Measurements from ENCODE around the gene RBBP6.
"Not testable (repeated sequence)": the region's sequence is repeated elsewhere in the genome, so short reads cannot be mapped to it uniquely, and the experiment has no call there.

Gene RBBP6

DNA sequence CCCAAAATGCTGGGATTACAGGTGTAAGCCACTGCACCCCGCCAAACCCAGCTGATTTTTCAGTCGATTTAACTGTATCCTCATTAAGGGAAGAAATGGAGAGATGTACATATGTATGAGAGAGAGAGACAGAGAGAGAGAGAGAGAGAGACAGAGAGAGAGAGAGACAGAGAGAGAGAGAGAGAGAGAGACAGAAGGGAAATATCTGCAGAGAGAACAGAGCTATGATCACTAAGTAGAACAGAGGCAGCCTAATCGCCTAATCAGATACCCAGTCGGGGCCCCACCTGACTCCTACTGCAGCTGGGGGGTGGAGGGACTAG lies 70.0 kb downstream of the RBBP6 start:
- Histone ChIP-seq H3K9me3 (replicated peaks in 1 of 11) (peaks cover 0 to 6% (median 2%) of the 10 kb centered on the region in 11 experiments; a peak in 11 of 22 replicates), H3K27ac (no peak overlapping the region), H3K4me2 (no peak overlapping the region), H3K36me3 (no peaks in the 10 kb centered on the region), H3K27me3 (peaks cover 18 to 39% (median 32%) of the 10 kb centered on the region in 11 experiments), H4K20me1 (no peaks in the 10 kb centered on the region; a peak in 1 of 22 replicates), H3K4me3 (no peak overlapping the region), H3K9ac (no peak overlapping the region), H3K4me1 (peaks cover 0 to 4% (median 0%) of the 10 kb centered on the region in 10 experiments; a peak in 4 of 20 replicates)
- TF ChIP-seq Cebpa-rat (IDR thresholded peaks at IDR 0.05) = no peak

DNA sequence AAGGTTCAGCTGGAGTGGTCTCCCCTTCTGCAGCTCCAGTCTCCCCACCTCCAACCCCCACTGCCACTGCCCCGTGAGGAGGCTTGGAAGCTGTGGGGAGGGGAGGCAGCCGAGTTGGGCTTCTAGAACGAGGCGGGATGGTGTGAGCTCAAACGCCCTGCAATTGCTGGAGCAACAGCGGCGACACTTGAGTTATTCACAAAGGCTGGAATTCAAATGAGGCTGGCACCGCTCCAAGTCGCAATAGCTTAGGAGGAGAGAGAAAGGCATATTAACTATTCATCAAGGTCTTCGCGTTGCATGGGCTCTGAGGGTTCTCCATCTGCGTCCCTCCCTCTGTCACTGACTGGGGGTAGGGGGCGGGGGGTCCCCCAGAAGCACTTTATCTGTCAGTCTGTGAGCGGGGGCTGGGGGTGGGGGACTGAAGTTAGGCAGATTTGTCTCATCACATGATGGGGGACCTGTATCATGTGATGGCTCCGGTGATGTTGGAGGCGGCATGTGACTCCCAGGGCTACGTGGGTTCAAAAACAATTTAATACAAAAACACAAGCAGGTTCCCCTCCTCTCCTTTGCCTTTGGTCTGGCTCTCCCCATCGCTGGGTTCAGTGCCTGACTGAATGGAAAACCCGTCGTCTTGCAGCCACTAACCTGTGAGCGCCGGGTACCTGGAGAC lies 70.5 kb downstream of the RBBP6 start:
- Histone ChIP-seq H4K20me1 (no peaks in the 10 kb centered on the region; a peak in 1 of 22 replicates), H3K9ac (no peak overlapping the region), H3K4me1 (peaks cover 0 to 4% (median 0%) of the 10 kb centered on the region in 10 experiments; a peak in 4 of 20 replicates), H3K36me3 (no peaks in the 10 kb centered on the region), H3K4me3 (no peak overlapping the region), H3K27ac (no peak overlapping the region), H3K4me2 (peak overlapping the region in 2 of 11 experiments; percentile 15 to 23; a peak in 1 of 22 replicates), H3K27me3 (peaks cover 18 to 39% (median 32%) of the 10 kb centered on the region in 11 experiments), H3K9me3 (replicated peaks in 1 of 11) (peaks cover 0 to under 1% (median 0%) of the 10 kb centered on the region in 11 experiments; a peak in 2 of 22 replicates)
- no peak for TF ChIP-seq Cebpa-rat (IDR thresholded peaks at IDR 0.05)

DNA sequence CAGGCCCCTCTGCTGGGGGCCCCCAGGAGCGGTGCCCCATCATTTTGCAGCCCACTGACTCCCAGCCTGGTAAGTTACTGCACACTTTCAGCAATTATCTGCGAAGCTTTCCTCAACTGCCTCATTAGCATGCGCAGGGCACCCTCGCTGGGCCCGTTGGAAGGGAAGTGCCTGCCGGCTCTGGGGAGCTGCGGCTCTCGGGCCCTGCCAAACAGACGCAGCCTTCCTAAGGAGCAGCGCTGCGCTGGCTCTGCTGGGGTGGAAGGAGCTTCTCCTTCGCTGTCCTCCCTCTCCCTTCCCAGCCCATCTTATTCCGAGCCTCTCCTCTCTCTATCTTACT lies 71.0 kb downstream of the RBBP6 start:
- Histone ChIP-seq H3K9ac (no peak overlapping the region), H3K9me3 (replicated peaks in 1 of 11) (no peaks in the 10 kb centered on the region), H4K20me1 (no peaks in the 10 kb centered on the region; a peak in 1 of 22 replicates), H3K27ac (no peak overlapping the region), H3K27me3 (peaks cover 18 to 39% (median 32%) of the 10 kb centered on the region in 11 experiments), H3K4me1 (peaks cover 0 to 4% (median 0%) of the 10 kb centered on the region in 10 experiments; a peak in 4 of 20 replicates), H3K4me2 (peak overlapping the region in 2 of 11 experiments; percentile 15 to 23; a peak in 2 of 22 replicates), H3K4me3 (no peak overlapping the region), H3K36me3 (no peaks in the 10 kb centered on the region)
- TF ChIP-seq Cebpa-rat (IDR thresholded peaks at IDR 0.05) = no peak

DNA sequence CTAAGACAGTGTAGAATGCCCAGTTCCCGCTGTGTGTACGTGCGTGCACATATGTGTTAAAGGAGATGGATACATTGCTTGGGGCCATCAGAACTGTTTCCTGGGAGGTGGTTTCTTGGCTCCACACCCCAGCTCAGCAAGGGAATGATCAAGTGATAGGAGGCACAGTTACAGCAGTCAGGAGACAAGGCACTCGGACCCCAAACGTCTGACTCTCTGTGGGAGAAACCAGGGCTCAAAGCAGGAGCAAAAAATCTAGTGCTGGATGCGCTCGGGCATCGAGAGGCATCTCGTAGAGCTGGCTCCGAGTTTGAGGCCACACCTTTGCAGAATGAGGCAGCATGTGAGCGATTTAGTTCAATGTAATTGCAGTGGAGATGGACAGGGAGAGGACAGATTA lies 71.9 kb downstream of the RBBP6 start:
- Histone ChIP-seq H3K36me3 (no peaks in the 10 kb centered on the region), H3K9ac (no peak overlapping the region), H3K9me3 (replicated peaks in 1 of 11) (no peaks in the 10 kb centered on the region), H3K27ac (no peak overlapping the region), H3K4me2 (no peak overlapping the region), H3K4me1 (peaks cover 0 to 4% (median 0%) of the 10 kb centered on the region in 10 experiments; a peak in 4 of 20 replicates), H3K27me3 (peaks cover 18 to 39% (median 32%) of the 10 kb centered on the region in 11 experiments), H4K20me1 (no peaks in the 10 kb centered on the region; a peak in 1 of 22 replicates), H3K4me3 (no peak overlapping the region)
- no peak for TF ChIP-seq Cebpa-rat (IDR thresholded peaks at IDR 0.05)

DNA sequence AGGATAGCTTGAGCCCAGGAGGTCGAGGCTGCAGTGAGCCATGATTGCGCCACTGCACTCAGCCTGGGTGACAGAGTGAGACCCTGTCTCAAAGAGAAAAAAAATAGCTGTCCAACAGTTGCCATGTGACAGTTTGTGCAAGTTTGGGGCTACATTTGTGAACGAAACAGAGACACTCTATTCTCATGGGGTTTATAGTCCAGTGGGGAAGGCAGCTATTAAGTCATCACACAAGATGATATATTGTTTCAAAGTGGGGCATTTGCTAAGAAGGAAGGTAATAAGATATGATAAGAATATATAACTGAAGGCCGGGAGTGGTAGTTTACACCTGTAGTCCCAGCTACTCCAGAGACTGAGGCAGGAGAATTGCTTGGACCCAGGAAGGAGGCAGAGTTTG lies 73.3 kb downstream of the RBBP6 start:
- Histone ChIP-seq H3K27me3 (peaks cover 18 to 39% (median 32%) of the 10 kb centered on the region in 11 experiments), H4K20me1 (no peaks in the 10 kb centered on the region; a peak in 1 of 22 replicates), H3K27ac (no peak overlapping the region), H3K4me3 (no peak overlapping the region), H3K4me2 (no peak overlapping the region), H3K9me3 (replicated peaks in 1 of 11) (no peaks in the 10 kb centered on the region), H3K36me3 (no peaks in the 10 kb centered on the region), H3K9ac (no peak overlapping the region), H3K4me1 (peaks cover 0 to 4% (median 0%) of the 10 kb centered on the region in 10 experiments; a peak in 4 of 20 replicates)
- TF ChIP-seq Cebpa-rat (IDR thresholded peaks at IDR 0.05) = no peak

DNA sequence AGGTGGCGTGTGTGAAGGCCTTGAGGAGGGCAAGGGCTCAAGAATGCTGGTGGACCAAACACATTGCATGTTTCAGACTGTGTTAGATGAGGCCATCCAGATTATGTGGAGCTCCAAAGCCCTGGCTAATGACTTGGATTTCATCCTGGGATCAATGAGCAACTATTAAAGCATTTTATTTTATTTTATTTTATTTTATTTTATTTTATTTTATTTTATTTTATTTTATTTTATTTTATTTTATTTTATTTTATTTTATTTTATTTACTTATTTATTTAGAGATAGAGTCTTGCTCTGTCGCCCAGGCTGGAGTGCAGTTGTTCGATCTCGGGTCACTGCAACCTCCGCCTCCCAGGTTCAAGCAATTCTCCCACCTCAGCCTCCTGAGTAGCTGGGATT lies 73.9 kb downstream of the RBBP6 start:
- not testable (repeated sequence) for H3K4me1 ChIP-seq; H3K4me3 ChIP-seq; H3K4me2 ChIP-seq; H3K9ac ChIP-seq; H3K9me3 ChIP-seq (replicated peaks in 1 of 11); H4K20me1 ChIP-seq; H3K27ac ChIP-seq; H3K36me3 ChIP-seq
- peaks cover 18 to 36% (median 32%) of the 10 kb centered on the region in 11 experiments for H3K27me3 ChIP-seq

DNA sequence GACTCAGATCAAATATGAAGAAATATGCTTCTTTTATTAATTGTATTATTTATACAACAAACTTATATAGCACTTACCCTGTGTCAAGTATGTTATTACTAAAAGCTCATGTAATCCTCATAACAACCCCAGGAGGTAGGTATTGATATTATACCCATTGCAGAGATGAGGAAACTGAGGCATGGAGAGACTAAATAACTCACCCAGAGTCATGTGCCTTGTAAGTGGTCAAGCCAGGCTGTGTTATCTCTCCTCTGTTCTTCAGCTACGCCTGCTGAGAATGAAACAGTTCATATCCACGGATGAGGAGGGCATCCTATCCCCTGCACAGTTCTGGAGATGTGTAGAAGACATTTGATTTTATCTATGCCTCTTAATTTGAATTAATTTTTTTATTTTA lies 78.1 kb downstream of the RBBP6 start:
- no peaks in the 10 kb centered on the region for H3K27me3 ChIP-seq
- TF ChIP-seq Cebpa-rat (IDR thresholded peaks at IDR 0.05) = no peak

More for the DNA sequence above, 78.1 kb downstream of the RBBP6 start:
- Histone ChIP-seq H4K20me1 (no peaks in the 10 kb centered on the region), H3K9me3 (replicated peaks in 1 of 11) (no peaks in the 10 kb centered on the region), H3K9ac (no peak overlapping the region), H3K4me3 (no peak overlapping the region), H3K4me1 (no peaks in the 10 kb centered on the region), H3K27ac (no peak overlapping the region), H3K4me2 (no peak overlapping the region), H3K36me3 (no peaks in the 10 kb centered on the region)

Measured in BLaER1 treated with 17β-estradiol and CSF1 and Interleukin-3, amounts not matched to agents 10 nM and 100 nM (cell line).